ENCODE data around the gene LRRK1.

LRRK1 gene

DNA sequence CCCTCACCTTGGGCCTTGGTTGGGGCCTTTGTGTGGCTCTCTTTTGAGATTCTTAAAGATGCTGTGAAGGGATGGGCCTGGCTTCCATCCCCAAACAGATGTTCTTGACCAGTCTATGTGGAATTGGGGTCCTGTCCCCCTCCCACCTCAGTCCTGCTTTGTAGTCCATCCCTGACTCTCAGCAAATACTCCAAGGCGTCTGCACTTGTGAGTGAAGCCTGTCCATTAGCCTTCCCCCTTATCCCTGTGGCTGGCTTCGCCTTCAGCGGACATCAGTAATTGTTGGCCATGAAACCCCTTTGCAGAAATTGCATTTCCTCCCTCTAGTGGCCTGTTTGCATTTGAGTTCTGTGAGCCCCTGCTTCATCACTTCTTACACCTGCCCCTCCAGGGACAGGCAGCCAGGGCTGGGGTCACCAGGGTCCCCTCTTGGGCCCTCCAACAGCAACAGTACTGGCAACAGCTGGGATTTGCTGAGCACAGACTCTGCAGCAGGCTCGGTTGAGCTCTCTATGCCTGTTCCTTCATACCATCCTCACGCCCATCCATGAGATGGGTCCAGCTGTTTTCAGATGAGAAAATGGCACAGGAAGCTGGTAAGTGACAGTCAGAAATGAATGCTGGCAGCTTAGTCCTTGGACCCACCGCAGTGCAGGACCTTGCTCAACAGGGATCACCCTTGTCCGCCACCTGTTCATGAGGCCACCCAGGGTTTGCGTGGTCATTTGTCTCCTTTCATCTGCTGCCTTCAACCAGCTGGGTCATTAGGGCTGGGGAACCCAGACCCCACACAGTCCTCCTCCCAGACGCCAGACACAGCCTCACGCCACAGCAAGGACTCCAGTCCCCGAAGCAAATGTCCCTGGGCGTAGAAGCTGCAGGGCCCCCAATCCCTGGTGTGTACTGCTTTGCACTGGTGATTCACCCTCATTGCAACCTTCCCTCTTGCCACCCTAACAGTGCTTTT, 8.9 kb upstream of the LRRK1 start:
- DNase-seq (ENCODE audit: low read depth in 2 of 2, low spot score in 1 of 2), result no peak

DNA sequence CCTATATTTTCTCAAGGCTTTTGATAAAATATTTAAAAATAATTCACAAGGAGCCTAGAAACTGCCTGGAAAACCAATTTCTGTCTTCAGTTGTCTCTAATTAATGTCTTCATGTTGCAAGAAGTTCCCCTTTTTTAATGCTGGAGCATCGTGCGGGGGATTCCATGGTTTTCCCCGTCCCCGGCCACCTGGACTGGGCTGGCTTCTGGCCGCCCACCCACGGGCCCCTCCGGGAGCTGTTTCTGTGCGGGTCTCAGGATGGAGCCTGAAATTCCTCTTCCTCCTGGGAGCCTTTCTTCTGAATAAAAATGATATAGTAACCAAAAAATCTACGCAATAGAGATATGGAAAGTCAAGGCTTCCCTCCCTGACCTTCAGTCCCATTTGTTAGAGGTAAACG, 8.1 kb upstream of the LRRK1 start:
- no peak for DNase-seq (ENCODE audit: low read depth in 2 of 2, low spot score in 1 of 2)

DNA sequence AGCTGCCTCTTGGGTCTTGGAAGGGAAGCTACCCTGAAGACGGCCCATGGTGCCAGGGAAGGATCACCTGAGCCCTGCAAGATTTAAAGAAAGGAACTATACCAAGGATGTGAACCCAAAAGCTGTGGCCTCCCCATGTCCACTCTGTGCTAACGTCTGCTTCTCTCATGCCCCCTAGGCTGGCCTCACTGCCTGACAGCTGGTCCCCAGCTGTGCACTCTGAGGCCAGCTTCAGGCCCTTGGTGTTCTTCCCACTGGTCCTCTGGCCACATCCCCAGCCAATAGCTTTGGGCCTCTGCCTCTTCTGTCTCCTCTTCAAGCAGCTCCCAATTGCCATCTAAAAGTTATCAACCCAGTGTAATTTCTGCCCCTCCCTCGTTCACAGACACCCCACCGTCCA, 5.2 kb upstream of the LRRK1 start:
- no peak for DNase-seq (ENCODE audit: low read depth in 2 of 2, low spot score in 1 of 2)

DNA sequence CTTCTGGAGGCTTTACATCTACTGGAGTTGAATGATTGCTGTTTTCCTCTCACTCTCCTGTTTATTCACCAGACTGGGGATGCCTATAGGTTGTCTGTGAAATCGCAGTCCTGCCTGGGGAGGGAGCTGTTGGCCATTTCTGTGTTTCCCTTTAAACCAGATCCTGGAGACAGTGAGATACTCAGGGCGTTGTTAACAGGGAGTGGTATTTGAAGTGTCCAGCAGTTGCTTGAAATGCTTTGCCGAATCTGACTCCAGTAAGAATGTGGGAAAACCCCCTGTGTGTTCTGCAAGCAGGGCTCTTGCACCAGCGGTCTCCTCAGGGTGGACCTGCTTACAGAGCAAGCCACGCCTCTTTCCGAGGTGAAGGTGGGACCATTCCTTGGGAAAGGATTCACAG, 4.3 kb upstream of the LRRK1 start:
- no peak for DNase-seq (ENCODE audit: low read depth in 2 of 2, low spot score in 1 of 2)

DNA sequence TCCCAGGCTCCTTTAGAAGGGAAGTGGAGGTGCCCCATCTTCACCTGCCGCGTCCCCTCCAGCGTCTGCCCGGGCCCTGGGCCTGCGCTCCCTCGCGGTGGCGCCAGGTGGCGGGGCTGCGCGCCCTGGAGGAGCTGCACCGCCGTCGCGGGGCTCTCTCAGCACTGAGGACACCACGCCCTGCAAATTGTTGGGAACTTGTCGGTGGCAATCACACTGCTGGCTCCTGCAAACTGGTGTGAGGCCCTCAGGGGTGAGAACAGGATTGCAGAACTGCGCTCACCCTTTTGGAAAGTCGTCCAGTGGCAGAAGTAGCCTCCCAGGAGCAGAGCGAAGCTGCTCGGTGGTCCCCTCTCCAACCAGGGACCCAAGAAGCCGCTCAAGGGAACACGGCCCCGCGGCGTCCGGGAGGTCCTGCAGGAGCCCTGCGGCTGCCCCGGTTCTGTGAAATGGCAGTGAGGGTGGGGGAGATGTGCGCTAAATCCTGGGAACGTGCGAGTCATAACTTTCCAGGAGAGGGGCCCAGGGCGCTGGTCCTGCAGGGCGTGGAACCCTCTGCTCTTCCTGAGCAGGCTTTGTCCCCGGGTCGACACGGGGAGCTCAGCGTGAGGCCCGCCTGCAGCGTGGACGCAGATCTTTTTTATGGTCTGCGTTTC, 995 bp upstream of the LRRK1 start:
- DNase-seq (ENCODE audit: low read depth in 2 of 2, low spot score in 1 of 2), result peak; percentile 11 to 24

DNA sequence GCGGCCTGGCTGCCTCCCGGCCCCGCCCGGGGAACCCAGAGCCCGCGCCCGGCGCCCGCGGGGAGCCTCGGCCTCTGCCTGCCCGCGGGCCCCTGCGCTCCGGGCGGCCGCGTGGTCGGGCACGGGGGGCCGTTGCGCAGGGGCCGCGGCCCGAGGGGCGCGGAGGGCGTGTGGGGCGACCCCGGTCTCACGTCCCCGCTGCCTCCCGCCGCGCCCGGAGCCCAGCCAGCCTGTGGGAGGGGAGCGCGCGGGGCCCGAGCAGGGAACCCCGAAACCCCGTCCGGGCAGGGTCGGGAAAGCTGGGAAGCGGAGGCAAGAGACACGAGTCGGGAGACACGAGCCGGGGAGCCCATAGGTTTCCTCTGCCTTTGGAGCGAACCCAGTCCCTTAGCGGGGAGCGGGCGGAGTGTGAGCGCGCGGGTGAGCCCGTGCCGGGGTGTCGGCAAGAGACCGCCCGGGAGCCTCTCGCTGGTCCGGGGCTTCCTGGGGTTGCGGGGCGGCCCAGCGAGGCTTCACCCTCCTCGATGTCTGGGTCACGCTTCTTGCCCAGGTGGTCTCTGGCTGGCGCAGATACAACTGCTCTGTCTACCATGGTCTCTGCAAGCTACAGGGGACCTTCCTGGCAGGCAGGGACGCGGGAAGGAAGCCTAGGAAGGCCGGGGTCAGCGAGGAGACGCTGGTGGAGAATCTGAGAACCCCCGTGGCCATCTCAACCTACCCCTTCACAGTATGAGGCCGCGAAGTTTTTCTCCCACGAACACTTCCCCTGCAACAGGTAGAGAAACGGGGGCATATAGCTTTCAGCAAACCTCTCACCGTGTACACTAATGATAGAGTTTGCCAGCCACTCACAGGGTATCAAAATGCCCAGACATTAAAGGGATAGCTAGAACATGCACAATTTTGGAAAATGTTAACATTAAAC, 586 bp downstream of the LRRK1 start:
- no peak for DNase-seq (ENCODE audit: low read depth in 2 of 2, low spot score in 1 of 2)

DNA sequence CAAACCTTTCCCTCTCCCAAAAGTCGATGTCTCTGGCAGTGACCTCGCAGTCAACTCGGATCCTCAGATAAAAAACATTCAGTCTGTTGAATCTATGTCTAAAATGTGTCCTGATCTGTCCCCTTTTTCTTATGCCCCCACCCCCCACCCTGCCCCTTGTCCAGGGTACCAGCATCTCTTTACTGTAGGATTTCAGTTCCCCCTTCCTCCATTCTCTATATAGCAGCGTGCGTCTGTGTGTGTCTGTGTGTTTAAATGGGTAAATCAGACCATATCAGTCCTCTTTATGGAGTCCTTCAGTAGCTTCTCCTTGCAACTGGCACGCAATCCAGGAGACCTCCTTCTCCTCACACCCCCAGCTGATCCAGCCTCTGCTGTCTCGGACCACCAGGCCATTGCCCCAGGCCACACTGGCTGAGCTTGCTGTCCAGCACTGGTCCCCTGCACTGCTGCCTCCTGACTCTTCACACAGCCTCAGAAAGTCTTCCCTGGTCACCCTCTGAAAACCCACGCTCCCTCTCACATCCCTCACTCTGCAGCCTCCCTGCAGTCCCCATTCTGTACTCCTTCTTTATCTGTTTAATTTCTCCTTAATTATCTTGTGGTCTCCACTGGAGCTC, 1.5 kb downstream of the LRRK1 start:
- no peak for DNase-seq (ENCODE audit: low read depth in 2 of 2, low spot score in 1 of 2)

DNA sequence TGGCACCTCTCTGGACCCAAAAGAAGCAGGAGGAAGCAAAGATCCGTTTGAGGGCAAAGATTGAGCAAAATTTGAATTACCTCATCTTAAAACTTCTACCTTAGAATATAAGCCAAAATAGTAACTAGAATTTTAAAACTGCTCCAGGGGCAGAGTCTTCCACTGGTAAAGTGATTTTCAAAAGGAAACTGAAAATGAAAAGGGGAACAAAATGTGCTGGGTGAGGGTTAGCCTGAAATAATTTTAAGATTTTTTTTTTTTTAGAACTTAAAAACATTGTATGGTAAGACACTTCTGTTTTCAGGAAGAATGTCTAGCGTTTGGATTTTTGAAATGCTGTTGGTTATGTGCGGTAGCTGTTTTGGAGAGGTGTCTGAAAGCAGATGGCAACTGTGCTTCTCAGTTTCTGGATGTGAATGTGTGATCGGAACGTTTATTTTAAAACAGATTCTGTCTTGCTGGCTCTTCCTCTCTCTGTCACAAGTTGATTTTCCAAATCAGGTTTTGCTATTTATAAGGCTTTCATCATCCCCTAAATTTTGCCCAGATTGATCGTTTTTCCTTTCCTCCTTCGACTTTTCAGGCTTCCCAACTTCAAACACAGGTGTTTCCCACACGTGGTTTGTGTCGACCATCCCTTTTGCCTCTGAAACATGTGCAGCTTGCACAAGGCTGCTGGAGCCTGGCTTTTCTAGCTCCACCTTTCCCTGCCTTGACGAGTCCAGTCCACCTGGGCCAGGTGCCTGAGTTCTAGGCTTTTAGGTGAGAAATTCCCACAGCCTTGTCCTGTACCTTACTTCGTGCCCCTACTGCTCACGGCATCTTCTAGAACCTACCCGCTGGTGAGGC, 3.3 kb downstream of the LRRK1 start:
- no peak for DNase-seq (ENCODE audit: low read depth in 2 of 2, low spot score in 1 of 2)

DNA sequence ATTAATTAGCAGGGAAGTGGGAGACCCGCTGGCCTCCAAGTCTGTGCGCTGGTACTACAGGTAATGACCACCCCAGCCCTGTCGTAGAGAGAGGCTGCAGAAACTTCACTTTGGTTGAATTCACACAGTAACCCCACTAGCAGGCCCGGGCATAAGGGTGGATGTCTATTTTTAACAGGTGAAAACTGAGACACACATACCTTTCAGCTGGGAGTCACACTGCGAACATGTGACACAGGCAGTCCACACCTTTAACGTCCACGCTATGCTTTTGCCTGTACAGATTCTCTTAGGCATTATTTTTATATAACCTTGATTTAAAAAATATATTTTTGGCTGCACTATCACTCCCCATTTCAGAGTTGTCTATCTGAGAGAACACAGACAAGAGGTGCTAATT, 3.9 kb downstream of the LRRK1 start:
- DNase-seq (ENCODE audit: low read depth in 2 of 2, low spot score in 1 of 2), result no peak

DNA sequence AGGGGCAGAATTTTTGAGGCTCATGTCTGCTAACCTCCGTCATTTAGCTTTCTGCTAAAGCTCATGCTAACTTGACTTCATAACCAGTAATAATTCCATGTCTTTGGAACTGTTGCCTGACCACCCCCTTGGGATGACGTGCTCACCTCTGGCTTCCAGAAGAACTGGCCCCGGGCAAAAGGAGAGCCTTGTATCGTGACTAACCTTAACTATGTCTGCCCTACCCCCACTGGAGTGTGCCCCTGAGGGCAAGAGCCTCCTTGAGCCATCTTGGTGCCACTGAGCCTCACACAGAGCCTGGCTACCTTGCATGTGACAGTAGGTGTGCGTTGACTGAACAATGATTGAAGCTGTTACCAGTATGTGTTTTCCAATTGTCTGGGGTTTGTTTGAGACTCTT, 4.7 kb downstream of the LRRK1 start:
- DNase-seq (ENCODE audit: low read depth in 2 of 2, low spot score in 1 of 2), result no peak

DNA sequence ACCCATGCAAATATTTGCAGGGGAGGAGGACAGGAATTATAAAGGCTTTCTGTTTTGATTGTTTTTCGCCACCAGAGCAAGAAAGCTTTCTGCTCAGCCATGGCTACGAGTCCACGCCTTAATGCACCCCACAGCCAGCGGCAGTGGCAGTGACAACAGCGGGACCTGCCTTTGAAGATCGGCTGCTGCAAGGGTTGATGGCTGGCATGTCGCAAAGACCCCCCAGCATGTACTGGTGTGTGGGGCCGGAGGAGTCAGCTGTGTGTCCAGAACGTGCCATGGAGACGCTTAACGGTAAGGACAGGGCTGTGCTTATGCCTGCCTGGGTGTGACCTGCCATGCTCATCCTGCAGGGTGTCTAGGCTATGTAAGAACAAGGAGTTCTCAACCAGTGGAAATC, 5.3 kb downstream of the LRRK1 start:
- no peak for DNase-seq (ENCODE audit: low read depth in 2 of 2, low spot score in 1 of 2)

DNA sequence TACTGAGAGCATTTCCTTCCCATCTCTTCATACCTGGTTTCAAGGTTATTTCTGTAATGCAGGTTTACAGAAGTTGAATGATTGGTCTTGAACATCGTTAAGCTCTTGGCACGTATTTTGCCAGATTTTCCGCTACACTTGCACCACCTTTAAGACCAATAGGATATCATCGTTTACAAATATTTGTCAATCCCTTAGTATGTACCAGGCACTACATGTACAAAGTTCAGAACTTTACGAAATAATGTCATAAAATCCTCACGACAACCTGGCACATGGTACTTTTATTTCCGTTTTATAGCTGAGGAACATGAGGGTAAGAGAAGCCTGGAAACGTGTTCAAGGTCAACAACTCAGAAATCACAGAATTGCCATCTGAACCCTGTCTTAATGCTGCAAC, 6.3 kb downstream of the LRRK1 start:
- DNase-seq (ENCODE audit: low read depth in 2 of 2, low spot score in 1 of 2), result no peak

DNA sequence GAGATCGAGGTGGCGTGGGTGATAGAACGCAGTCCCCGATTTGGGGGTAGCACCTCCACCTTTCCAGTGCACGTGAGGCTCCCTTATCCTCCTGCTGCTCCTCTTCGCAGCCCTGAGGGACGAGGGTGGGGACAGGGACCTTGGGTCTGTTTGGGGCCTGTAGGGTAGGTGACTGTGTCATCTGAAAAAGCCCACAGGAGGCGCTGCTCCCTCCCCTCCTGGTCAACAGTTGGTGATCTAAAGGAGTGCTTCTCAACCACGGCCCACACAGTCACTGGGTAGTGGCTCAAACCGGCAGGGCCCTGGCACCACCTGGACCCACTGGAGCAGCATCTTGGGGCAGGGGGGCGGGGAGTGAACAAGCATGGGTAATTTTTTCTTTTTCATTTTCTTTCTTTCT, 7.1 kb downstream of the LRRK1 start:
- DNase-seq (ENCODE audit: low read depth in 2 of 2, low spot score in 1 of 2), result no peak

DNA sequence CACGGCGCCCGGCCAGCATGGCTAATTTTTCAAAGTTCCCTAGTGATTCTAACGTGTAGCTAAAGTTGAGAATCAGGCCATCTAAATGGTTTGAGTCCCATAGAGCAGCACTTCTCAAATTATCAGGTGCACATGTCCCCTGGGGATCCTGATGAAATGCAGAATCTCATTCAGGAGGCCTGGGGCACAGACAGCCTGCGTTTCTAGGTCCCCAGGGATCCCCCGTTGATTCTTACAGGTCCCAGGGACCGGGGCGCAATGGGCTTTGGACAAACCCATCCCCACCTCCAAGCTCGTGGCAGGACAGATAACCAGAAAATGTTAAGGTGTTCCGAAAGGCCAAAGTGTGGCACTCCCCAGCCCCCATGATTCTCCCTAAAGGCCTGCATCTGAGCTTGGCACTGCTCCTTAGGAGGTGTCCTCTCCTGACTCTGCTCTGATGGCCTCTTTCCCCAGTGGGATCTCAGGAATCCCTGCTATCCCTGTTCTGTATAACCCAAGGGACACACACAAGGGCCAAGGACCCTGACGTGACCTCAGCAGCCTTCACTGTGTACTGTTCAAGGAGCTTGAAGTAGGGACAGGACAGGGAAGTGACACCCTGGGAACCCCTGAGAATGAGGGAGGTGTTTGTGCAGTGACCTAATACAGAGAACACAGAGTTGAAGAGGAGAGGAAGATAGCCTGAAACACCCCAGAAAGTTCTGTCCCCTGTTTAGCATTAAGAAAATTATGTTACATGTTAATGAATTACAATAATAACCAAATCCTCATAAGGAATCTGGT, 8.0 kb downstream of the LRRK1 start:
- DNase-seq (ENCODE audit: low read depth in 2 of 2, low spot score in 1 of 2), result no peak

DNA sequence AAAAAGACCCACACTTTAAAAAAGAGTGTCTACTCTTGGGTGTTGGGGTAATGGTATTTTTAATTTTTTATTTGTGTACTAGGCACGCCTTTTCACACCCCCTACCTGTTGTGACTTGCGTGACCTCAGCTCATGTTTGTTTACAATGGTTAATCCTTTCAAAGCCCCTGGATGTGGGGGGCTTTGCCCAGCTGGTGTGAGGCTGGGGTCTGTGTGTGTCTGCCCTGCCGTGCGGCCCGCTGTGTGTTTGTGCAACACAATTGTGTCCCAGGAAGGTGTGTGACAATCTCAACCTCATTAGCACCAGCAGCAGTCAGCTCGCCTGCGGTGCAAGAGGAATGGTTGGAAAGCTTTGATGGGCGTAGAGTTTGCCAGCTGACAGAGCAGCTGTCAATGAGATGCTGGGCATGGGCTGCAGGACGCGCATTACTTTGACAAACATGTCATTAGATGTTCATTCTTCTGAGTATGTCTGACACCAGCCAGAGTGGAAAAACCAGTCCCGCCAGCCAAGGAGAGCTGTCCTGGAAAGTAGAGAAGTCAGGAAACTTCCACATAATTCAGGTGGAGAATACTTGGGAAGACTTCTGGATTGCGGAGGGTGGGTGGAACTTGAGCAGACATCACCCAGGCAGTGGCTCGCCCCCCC, 9.6 kb downstream of the LRRK1 start:
- DNase-seq (ENCODE audit: low read depth in 2 of 2, low spot score in 1 of 2), result no peak

DNA sequence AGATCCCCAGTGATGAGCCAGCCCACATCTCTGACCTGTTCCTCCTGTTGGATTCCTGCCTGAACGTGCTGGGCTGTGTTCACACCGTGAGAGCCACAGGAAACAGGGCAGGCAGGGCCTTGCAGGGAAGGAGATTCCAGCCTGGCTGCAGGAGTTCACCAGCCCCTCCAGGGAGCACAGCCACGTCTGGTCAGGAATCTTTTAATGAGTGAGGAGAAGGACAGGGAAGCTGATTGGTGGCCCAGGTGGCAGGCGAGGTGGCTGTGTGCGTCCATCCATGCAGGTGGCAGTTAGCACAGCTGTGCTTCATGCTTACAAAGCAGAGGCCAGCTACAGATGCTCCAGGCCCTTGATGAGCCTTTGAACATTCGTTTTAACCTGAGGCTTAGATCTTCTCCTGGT, 10.5 kb downstream of the LRRK1 start:
- no peak for DNase-seq (ENCODE audit: low read depth in 2 of 2, low spot score in 1 of 2)

DNA sequence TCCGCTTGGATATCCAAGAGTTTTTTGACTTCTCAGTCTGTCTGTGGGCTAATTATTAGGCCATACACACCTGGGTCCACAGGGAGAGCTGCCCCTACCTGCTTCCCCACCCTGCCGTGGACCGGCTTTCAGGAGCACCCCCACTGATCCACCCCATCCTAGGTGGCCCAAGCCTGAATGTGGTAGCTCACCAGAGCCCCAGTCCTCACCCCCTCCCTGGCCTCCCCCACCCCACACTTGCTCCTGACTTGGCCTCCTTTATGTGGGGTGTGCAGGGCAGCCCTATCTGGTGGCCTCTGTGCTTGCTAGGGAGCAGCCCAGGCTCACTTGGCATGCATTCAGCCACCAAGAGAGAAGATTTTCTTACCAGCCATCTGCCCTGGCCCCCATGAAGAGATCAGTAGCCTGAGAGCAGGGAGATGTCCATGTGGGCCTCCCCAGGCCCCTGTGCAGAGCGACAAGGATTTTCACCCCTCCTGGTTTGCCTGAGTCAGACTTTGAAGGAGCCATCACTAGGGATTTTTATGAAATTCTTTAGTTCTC, 11.2 kb downstream of the LRRK1 start:
- DNase-seq (ENCODE audit: low read depth in 2 of 2, low spot score in 1 of 2), result no peak

DNA sequence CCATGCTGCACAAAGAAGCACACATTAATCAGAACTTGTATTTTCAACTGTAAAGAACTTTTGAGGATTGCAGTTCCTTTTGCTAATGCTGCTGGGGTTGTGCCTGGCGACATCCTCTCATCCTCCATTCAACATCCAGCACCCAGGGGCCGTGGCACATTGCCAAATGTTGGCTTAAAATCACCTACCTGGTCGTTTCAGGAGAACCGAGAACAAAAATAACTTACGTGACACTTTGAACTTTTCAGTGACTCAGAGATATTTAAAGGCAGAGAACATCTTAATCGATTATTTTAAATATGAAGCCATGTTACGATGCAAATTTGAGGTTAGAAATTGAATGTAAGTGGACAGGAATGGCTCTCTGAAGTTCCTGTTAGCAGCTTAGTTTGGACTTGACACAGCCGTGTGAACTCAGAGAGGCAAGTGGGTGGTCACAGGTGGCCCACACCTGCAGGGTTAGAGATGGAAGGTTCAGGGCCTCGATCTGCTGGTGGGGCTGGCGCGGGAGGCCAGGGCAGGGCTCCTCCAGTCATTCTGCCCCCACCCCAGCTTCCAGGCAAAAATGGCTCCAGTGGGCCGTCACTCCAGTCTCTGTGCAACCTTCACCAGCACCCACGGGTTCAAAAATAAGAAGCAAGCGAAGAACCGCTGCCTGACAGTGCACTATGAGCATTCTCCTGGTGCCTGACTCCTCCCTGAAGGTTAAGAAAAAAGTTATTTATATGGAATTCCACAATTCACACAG, 12.2 kb downstream of the LRRK1 start:
- DNase-seq (ENCODE audit: low read depth in 2 of 2, low spot score in 1 of 2), result no peak
